Stimulated activated naive B cell treated with anti-CD40 and anti-IgM and Interleukin-4, amounts not matched to agents 10 μg/mL and 1 μg/mL and 100 μg/mL, for 72 hours (primary cell): ENCODE results near the gene PPP5C.

Experiments
- ATAC-seq, 2 donors: fragments of 150-1000 bp; cut with Tn5 transposase; replicated peaks; 2 replicates each; pipeline ENCODE4 v1.10.0; 2021; ENCODE audit warnings: moderate library complexity in 1 of 2
- DNase-seq: peaks from one replicate; pipeline ENCODE4 v3.0.0; 2021
- H3K27ac Mint-ChIP-seq: one replicate; pipeline ENCODE4 v1.8.0; 2022; ENCODE audit warnings: mild to moderate bottlenecking, mixed read lengths
- H3K27me3 Mint-ChIP-seq, 2 donors: one replicate each; pipeline ENCODE4 v1.8.0; 2022; ENCODE audit warnings: mixed read lengths in 2 of 2
- H3K36me3 Mint-ChIP-seq, 2 donors: one replicate each; pipeline ENCODE4 v1.8.0; 2022; ENCODE audit warnings: mixed read lengths in 2 of 2, mild to moderate bottlenecking in 1 of 2
- H3K4me1 Mint-ChIP-seq, 2 donors: one replicate each; pipeline ENCODE4 v1.8.0; 2022; ENCODE audit warnings: mixed read lengths in 2 of 2, mild to moderate bottlenecking in 1 of 2
- H3K4me3 Mint-ChIP-seq, 2 donors: one replicate each; pipeline ENCODE4 v1.8.0; 2022; ENCODE audit warnings: mild to moderate bottlenecking in 2 of 2, mixed read lengths in 2 of 2, moderate library complexity in 1 of 2
- H3K9me3 Mint-ChIP-seq, 2 donors: one replicate each; pipeline ENCODE4 v1.8.0; 2022; ENCODE audit warnings: mixed read lengths in 2 of 2, mild to moderate bottlenecking in 1 of 2

Gene PPP5C

GRCh38 chr19:46347985-46348384 is 1.1 kb downstream of the PPP5C start:
- H3K36me3 Mint-ChIP-seq: peaks cover 11 to 40% of the 10 kb centered on the region in 2 donors

DNA sequence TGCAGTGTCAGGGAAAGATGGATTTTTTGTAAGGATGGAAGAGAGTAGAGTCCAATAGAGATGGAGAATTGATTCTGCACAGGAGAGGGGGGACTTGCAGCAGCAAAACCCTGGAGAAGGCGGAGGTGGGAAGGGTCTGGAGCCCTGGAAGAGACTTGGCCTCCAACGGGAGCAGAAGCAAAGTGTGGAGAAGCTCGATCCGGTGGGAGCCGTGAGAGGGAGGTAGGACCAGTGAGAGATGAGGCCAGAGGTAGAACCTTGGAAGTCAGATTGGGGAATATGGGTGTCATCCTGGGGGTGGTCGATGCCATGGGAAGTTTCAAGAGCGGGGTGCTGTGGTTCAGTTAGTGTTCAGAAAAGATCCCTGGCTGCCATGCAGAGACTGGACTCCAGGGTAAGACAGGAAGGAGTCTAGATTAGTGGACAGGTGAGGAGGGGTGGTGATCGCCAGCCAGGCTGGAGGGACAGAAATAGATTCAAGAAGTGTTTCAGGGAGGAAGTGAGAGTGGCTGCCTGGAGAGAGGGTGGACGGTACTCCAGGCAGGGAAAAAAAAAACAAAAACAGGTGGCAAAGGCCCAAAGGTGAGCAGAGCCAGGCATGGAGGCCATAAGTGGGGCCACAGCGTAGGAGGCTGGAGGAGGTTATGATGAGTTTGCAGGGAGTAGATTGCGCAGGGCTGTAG is 2.6 kb downstream of the PPP5C start:
- H3K4me3 Mint-ChIP-seq: peak overlapping the region; percentile 73 to 97
- peak overlapping the region; percentile 97 for H3K27ac Mint-ChIP-seq
- peaks cover 14 to 50% of the 10 kb centered on the region in 2 donors for H3K36me3 Mint-ChIP-seq
- H3K4me1 Mint-ChIP-seq: peaks cover 39 to 57% of the 10 kb centered on the region in 2 donors
- peaks cover 0 to 1% of the 10 kb centered on the region in 2 donors for H3K9me3 Mint-ChIP-seq
- DNase-seq: no peak
- no peak for ATAC-seq
- peaks cover 5 to 7% of the 10 kb centered on the region in 2 donors for H3K27me3 Mint-ChIP-seq

More at GRCh38 chr19:46347985-46348384, 1.1 kb downstream of the PPP5C start:
- H3K27me3 Mint-ChIP-seq: peaks cover 12 to 22% of the 10 kb centered on the region in 2 donors
- H3K4me1 Mint-ChIP-seq: peaks cover 39 to 52% of the 10 kb centered on the region in 2 donors
- H3K4me3 Mint-ChIP-seq: peak overlapping the region; percentile 91 to 97
- ATAC-seq (no peak), DNase-seq (no peak)
- no peak overlapping the region for H3K27ac Mint-ChIP-seq
- peaks cover 0 to 1% of the 10 kb centered on the region in 2 donors for H3K9me3 Mint-ChIP-seq

- Mint-ChIP-seq H3K9me3 (peaks cover 0 to 1% of the 10 kb centered on the region in 2 donors), H3K27ac (peak overlapping the region; percentile 97), H3K4me1 (peaks cover 45 to 65% of the 10 kb centered on the region in 2 donors), H3K36me3 (peaks cover 19 to 57% of the 10 kb centered on the region in 2 donors), H3K4me3 (peak overlapping the region; percentile 73 to 97), H3K27me3 (peaks cover 5 to 6% of the 10 kb centered on the region in 2 donors)
- DNase-seq (no peak), ATAC-seq (peak in 1 of 2 donors; percentile 2)
Measured at GRCh38 chr19:46350029-46350757, 3.3 kb downstream of the PPP5C start.

DNA sequence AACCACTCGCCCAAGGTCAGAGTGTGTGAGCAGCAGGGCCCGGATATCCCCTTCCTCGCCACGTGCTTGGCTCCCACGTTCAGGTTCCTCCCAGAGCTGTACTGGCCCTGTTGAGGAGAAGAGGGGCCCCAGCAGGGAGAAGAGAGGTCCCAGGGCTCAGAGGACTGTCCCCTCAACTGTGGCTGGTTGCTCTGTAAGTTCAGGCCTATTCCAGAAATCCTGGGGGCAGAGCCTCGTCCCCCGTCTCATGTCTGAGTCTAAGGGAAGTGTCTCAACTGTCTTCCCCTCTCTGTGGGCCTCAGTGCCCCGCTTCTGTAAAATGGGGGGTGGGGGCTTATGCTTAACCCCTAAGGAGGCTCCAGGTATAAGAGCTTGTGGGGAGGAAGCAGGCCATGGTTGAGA is 3.9 kb downstream of the PPP5C start:
- Mint-ChIP-seq H3K27me3 (peaks cover 0 to under 1% of the 10 kb centered on the region in 2 donors), H3K36me3 (peaks cover 25 to 63% of the 10 kb centered on the region in 2 donors), H3K9me3 (peaks cover 0 to 1% of the 10 kb centered on the region in 2 donors), H3K4me1 (peaks cover 50 to 71% of the 10 kb centered on the region in 2 donors), H3K4me3 (peak overlapping the region; percentile 73 to 97), H3K27ac (peak overlapping the region; percentile 97)
- ATAC-seq: peak; percentile 15 to 42
- no peak for DNase-seq

GRCh38 chr19:46351241-46352041 is 4.6 kb downstream of the PPP5C start:
- H3K9me3 Mint-ChIP-seq: peaks cover 0 to 1% of the 10 kb centered on the region in 2 donors
- peaks cover 53 to 77% of the 10 kb centered on the region in 2 donors for H3K4me1 Mint-ChIP-seq
- H3K27me3 Mint-ChIP-seq: no peaks in the 10 kb centered on the region
- ATAC-seq (no peak), DNase-seq (no peak)
- H3K36me3 Mint-ChIP-seq: peaks cover 30 to 64% of the 10 kb centered on the region in 2 donors
- H3K27ac Mint-ChIP-seq: peak overlapping the region; percentile 97
- peak overlapping the region; percentile 49 to 73 for H3K4me3 Mint-ChIP-seq

DNA sequence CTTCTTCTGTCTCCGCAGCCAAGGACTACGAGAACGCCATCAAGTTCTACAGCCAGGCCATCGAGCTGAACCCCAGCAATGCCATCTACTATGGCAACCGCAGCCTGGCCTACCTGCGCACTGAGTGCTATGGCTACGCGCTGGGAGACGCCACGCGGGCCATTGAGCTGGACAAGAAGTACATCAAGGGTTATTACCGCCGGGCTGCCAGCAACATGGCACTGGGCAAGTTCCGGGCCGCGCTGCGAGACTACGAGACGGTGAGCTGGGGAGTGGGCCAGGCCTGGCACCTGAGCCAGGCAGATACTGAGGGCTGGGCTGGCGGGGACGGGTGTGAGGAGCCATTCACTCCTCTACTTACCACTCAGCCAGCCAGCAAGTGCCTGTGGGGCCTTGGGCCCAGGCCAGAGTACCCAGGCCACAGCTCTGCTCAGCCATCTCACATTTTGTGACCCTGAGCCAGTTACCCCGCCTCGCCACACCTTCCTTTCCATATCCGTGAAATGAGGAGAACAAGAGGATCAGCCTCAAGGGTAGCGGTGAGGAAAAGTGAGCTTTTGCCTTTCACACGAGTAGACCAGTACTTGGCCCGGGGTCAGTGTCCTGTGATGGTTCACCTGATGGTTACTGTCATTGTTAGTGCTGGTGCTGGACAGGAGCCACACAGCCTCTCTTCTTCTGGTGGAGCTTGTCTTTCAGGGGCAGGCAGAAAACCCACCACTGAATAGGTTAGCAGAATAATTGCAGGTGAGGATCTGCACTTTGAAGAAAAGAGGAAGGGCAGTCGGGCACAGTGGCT is 7.0 kb downstream of the PPP5C start:
- no peak overlapping the region for H3K4me3 Mint-ChIP-seq
- no peaks in the 10 kb centered on the region for H3K27me3 Mint-ChIP-seq
- DNase-seq (no peak), ATAC-seq (no peak)
- peak overlapping the region; percentile 20 for H3K27ac Mint-ChIP-seq
- H3K4me1 Mint-ChIP-seq: peaks cover 43 to 74% of the 10 kb centered on the region in 2 donors
- peaks cover 30 to 57% of the 10 kb centered on the region in 2 donors for H3K36me3 Mint-ChIP-seq
- peaks cover 0 to 1% of the 10 kb centered on the region in 2 donors for H3K9me3 Mint-ChIP-seq

GRCh38 chr19:46355234-46356148 is 8.6 kb downstream of the PPP5C start:
- Mint-ChIP-seq H3K4me1 (peaks cover 29 to 59% of the 10 kb centered on the region in 2 donors), H3K27ac (peak overlapping the region; percentile 88), H3K4me3 (peak overlapping the region; percentile 11 to 19), H3K36me3 (peaks cover 27 to 44% of the 10 kb centered on the region in 2 donors), H3K27me3 (no peaks in the 10 kb centered on the region), H3K9me3 (peaks cover 0 to 1% of the 10 kb centered on the region in 2 donors)
- no peak for DNase-seq
- ATAC-seq: peak; percentile 67 to 69

DNA sequence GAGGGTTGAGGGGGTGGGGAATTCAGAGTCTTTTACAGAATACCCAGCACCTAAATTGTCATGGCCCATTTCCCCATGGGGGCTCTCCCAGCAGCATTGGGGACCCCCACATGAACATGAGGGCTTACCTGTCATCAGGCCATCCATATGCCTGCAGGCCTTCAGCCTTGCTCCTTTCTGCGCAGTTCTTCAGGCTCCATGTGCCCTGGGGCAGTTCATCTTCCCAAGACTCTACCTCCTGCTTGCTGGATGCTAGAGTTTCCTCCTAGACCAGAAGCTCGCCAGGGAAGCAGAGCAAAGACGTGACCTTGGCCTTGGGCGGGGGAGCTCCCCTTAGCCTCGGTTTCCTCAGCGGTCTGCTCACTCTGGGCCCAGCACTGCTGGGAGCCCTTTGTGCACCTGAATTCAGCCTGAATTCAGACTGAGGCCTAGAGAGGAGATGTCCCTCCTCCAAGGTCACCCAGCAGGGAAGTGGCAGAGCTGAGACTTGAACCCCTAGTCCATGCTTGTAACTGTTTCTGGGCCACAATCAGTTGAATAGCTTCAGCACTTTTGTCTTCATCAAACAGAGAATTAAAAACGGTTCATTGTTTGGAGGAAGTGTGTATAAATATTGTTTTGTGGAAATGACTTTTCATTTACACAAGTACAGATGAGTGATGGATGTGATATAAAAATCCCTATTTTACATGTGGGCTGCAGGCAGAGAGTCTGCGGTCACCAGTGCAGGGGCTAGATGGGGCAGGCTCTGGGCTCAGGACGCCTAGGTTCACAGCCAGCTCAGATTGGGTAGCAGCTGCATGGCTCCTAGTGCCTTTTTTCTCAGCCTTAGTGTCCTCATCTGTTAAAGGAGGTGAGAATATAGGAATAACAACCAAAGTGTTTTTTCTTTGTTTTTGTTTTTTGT is 9.5 kb downstream of the PPP5C start:
- peaks cover 22 to 49% of the 10 kb centered on the region in 2 donors for H3K4me1 Mint-ChIP-seq
- H3K27me3 Mint-ChIP-seq: no peaks in the 10 kb centered on the region
- H3K4me3 Mint-ChIP-seq: no peak overlapping the region
- DNase-seq (no peak), ATAC-seq (peak in 1 of 2 donors; percentile 57)
- H3K27ac Mint-ChIP-seq: peak overlapping the region; percentile 73
- H3K36me3 Mint-ChIP-seq: peaks cover 32 to 44% of the 10 kb centered on the region in 2 donors
- peaks cover 0 to 1% of the 10 kb centered on the region in 2 donors for H3K9me3 Mint-ChIP-seq

DNA sequence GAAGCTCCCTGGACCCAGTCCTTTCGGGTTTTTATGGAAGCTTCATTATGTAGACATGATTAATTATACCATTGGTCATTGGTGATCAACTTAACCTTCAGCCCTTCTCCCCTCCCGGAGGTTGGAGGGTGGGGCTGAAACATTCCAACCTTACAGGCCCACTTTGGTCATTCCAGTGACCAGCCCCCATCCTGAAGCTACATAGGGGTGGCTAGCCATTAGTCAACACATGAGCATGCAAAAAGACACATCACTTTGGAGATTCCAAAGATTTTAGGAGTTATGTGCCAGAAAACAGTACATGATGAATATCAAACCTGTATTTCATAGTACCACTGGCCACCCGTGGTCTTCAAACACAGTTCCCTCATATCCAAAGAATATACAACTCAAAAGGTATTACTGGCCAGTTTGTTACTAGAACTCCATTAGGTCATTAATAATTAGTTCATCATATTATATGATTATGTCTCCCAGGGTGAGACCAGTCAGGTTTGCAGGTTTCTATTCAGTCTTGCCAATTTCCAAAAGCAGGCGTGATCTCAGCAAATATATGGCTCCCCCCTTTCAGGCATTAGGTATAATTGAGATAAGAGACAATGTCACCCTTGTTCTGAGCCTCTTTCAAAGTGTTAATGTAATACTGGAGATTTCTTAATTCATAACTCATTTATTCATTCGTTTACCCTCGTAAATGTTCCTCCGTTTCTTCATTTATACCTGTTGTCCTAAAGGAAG is 11.1 kb downstream of the PPP5C start:
- no peaks in the 10 kb centered on the region for H3K9me3 Mint-ChIP-seq
- H3K27ac Mint-ChIP-seq: peak overlapping the region; percentile 39
- DNase-seq (no peak), ATAC-seq (no peak)
- peaks cover 20 to 47% of the 10 kb centered on the region in 2 donors for H3K4me1 Mint-ChIP-seq
- peaks cover 32 to 37% of the 10 kb centered on the region in 2 donors for H3K36me3 Mint-ChIP-seq
- H3K4me3 Mint-ChIP-seq: no peak overlapping the region
- H3K27me3 Mint-ChIP-seq: no peaks in the 10 kb centered on the region

- Mint-ChIP-seq H3K36me3 (peaks cover 17 to 35% of the 10 kb centered on the region in 2 donors), H3K4me3 (no peak overlapping the region), H3K4me1 (peaks cover 6 to 24% of the 10 kb centered on the region in 2 donors)
Measured at GRCh38 chr19:46361915-46362314, 15.0 kb downstream of the PPP5C start.

DNA sequence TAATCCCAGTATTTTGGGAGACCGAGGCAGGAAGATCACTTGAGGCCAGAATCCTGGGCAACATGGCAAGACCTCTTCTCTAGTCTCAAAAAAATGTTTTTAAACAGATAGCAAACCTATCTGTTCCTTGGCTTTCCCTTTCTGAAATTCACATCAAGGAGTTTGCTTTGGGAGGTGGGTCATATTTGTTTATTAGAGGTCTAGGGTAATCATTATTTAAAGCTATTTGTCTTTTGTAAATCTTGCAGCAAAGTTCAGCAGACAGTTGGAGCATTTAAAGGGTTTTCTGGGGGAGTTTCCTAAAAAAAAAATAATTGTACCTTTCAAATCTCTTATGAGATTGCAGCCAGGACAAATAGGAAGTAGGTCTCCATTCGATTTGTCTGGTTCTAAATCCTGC is 17.5 kb downstream of the PPP5C start:
- Mint-ChIP-seq H3K4me1 (peaks cover 12 to 20% of the 10 kb centered on the region in 2 donors), H3K4me3 (no peak overlapping the region), H3K36me3 (peaks cover 19 to 41% of the 10 kb centered on the region in 2 donors), H3K27ac (no peak overlapping the region), H3K9me3 (no peaks in the 10 kb centered on the region), H3K27me3 (no peaks in the 10 kb centered on the region)
- DNase-seq: no peak
- ATAC-seq: no peak

More at GRCh38 chr19:46361915-46362314, 15.0 kb downstream of the PPP5C start:
- no peak overlapping the region for H3K27ac Mint-ChIP-seq
- DNase-seq (no peak), ATAC-seq (no peak)
- H3K9me3 Mint-ChIP-seq: no peaks in the 10 kb centered on the region
- no peaks in the 10 kb centered on the region for H3K27me3 Mint-ChIP-seq
